Upper lobe of left lung (tissue), 6 donors: ENCODE measurements around the gene HAUS5. TPM values are rescaled to one million over a fixed set of nuclear protein-coding genes. Genes with fewer than 3 reads are reported as not detected.
"Not testable (repeated sequence)": the region's sequence is repeated elsewhere in the genome, so short reads cannot be mapped to it uniquely, and the experiment has no call there.

Experiments
- ATAC-seq, 2 donors: fragments of 200-7000 bp; cut with Tn5 transposase; one replicate each; pipeline ENCODE4 v1.9.1; 2022; ENCODE audit warnings: mild to moderate bottlenecking in 2 of 2, moderate library complexity in 2 of 2; ENCODE audit not compliant: low FRiP score in 2 of 2
- DNase-seq, 2 donors: peaks; one replicate each; pipeline ENCODE4 v3.0.0-alpha.2; 2019 to 2020
- H3K27ac ChIP-seq, 4 donors: fragments of 200-600 bp; sonication (generic); one replicate each; pipeline ENCODE4 v1.5.1; 2016 to 2019
- H3K27me3 ChIP-seq, 4 donors: fragments of 200-600 bp; sonication (generic); one replicate each; pipeline ENCODE4 v1.5.1; 2017 to 2019
- H3K36me3 ChIP-seq, 4 donors: fragments of 200-600 bp; sonication (generic); one replicate each; pipeline ENCODE4 v1.5.1; 2016 to 2019
- H3K4me1 ChIP-seq, 4 donors: fragments of 200-600 bp; sonication (generic); one replicate each; pipeline ENCODE4 v1.5.1; 2018 to 2019
- H3K4me3 ChIP-seq, 4 donors: fragments of 200-600 bp; sonication (generic); one replicate each; pipeline ENCODE4 v1.5.1; 2017 to 2019; ENCODE audit warnings: mild to moderate bottlenecking in 2 of 4, moderate library complexity in 1 of 4
- H3K9me3 ChIP-seq, 4 donors: fragments of 200-600 bp; sonication (generic); one replicate each; pipeline ENCODE4 v1.5.1; 2018 to 2019
- EP300 ChIP-seq, 4 donors: sonication (generic); formaldehyde crosslinking; IDR thresholded peaks; one replicate each; pipeline ENCODE4 v1.5.1; 2017; ENCODE audit warnings: antibody characterized with exemption in 4 of 4, control low read depth in 2 of 4
- POLR2A ChIP-seq, 4 donors: fragments of 450-650 bp; IDR thresholded peaks; one replicate each; pipeline ENCODE4 v1.5.1; 2016 to 2017; ENCODE audit warnings: antibody characterized with exemption in 4 of 4, mild to moderate bottlenecking in 2 of 4
- POLR2AphosphoS5 ChIP-seq, 2 donors: sonication (generic); formaldehyde crosslinking; IDR thresholded peaks; one replicate each; pipeline ENCODE4 v1.5.1; 2017; ENCODE audit warnings: antibody characterized with exemption in 2 of 2
- whole genome bisulfite sequencing, 2 donors: methylation state at CpG; one replicate each; pipeline ENCODE4 v1.1.5; 2017 to 2018; 5-methylcytosine and 5-hydroxymethylcytosine counted together
- total RNA-seq, 6 donors: library from RNA; depleted of rRNA in 4 of 6; stranded (reverse); fragments of >200 nt in 4 of 6; gene quantifications; one replicate each; pipeline versions ENCODE4 v1.1.0 to v1.2.1, GENCODE V29; 2016 to 2021
- TF ChIP-seq, protein P1 (sequence below), 6 experiments: fragments of 450-650 bp in 4 of 6; fragments of 200-600 bp in 2 of 6; sonication (generic) in 2 of 6; IDR thresholded peaks; one replicate each; pipeline ENCODE4 v1.5.1; 2016 to 2019; ENCODE audit warnings: antibody characterized with exemption in 6 of 6
- donor health status: DM: no; HTN: no; CAD: no; lungs with moderate emphysema.
- donor health status: DM: no; HTN: yes; CAD: no; lungs with severe emphysema.

Gene HAUS5
- total RNA-seq, 6 donors from 2014 or later: 5.6 to 32.5 (median 11.3) TPM

DNA sequence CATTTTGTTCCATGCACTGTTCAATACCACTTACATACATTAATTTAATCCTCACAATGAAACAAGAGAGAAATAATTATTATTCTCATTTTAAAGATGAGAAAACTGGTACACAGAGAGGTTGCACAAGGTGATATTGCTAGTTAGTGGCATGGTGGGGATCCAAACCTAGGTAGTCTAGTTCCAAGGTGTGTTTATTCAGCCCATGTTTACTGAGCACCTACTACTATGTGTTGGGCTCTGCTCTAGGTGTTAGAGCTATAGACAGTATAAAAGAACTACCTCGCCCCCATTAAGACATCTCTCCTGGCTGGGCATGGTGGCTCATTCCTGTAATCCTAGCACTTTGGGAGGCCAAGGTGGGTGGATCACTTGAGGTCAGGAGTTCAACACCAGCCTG is 29.8 kb upstream of the HAUS5 start:
- ATAC-seq (no peak), DNase-seq (no peak)
- Histone ChIP-seq H3K27me3 (no peaks in the 10 kb centered on the region), H3K4me3 (no peak overlapping the region), H3K27ac (no peak overlapping the region), H3K4me1 (no peaks in the 10 kb centered on the region), H3K9me3 (no peaks in the 10 kb centered on the region), H3K36me3 (no peaks in the 10 kb centered on the region)
- TF ChIP-seq POLR2A (IDR thresholded peaks at IDR 0.05) (no peak), EP300 (IDR thresholded peaks at IDR 0.05) (no peak), POLR2AphosphoS5 (IDR thresholded peaks at IDR 0.05) (no peak)
- TF ChIP-seq, protein P1, sequence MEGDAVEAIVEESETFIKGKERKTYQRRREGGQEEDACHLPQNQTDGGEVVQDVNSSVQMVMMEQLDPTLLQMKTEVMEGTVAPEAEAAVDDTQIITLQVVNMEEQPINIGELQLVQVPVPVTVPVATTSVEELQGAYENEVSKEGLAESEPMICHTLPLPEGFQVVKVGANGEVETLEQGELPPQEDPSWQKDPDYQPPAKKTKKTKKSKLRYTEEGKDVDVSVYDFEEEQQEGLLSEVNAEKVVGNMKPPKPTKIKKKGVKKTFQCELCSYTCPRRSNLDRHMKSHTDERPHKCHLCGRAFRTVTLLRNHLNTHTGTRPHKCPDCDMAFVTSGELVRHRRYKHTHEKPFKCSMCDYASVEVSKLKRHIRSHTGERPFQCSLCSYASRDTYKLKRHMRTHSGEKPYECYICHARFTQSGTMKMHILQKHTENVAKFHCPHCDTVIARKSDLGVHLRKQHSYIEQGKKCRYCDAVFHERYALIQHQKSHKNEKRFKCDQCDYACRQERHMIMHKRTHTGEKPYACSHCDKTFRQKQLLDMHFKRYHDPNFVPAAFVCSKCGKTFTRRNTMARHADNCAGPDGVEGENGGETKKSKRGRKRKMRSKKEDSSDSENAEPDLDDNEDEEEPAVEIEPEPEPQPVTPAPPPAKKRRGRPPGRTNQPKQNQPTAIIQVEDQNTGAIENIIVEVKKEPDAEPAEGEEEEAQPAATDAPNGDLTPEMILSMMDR (IDR thresholded peaks at IDR 0.05): no peak
- WGBS, 2 donors: 76 to 80% methylated on average over 1 of the region's 1 CpG

DNA sequence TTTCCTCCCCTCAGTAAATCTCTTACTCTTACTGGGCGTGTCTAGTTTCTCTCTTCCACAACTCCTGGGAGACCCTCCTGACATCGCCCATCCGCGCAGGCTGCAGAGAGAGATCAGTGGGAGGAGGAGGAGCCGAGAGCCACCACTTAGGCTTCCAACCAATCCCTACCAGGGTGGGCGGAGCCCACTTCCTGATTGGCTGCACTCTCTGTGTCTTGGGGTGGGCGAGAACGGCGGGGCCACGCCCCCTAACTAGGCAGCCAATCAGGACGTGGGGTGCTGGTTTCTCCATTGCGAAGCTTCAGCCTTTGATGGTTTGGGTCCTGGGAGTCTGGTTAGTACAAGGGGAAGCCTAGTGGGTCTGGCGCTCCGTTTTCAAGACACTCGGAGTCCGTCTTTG is 26.7 kb upstream of the HAUS5 start, which contains the start of gene PMIS2:
Gene PMIS2 (plus strand): TSS at position 326 of the 400 bp plus-strand sequence. CDS start 87 bp downstream, outside the sequence.
- ATAC-seq (no peak), DNase-seq (no peak)
- H3K4me1 ChIP-seq: no peaks in the 10 kb centered on the region
- no peaks in the 10 kb centered on the region for H3K36me3 ChIP-seq
- no peak within 1 kb of the TSS for H3K4me3 ChIP-seq
- TF ChIP-seq POLR2AphosphoS5 (IDR thresholded peaks at IDR 0.05) (no peak), POLR2A (IDR thresholded peaks at IDR 0.05) (no peak), EP300 (IDR thresholded peaks at IDR 0.05) (no peak)
- TF ChIP-seq, protein P1 (IDR thresholded peaks at IDR 0.05): no peak
- H3K9me3 ChIP-seq: no peaks in the 10 kb centered on the region
- no peak within 1 kb of the TSS for H3K27ac ChIP-seq
- no peaks in the 10 kb centered on the region for H3K27me3 ChIP-seq
- 33 to 34% methylated on average over 9 to 16 of the region's 16 CpGs for WGBS, 2 donors

DNA sequence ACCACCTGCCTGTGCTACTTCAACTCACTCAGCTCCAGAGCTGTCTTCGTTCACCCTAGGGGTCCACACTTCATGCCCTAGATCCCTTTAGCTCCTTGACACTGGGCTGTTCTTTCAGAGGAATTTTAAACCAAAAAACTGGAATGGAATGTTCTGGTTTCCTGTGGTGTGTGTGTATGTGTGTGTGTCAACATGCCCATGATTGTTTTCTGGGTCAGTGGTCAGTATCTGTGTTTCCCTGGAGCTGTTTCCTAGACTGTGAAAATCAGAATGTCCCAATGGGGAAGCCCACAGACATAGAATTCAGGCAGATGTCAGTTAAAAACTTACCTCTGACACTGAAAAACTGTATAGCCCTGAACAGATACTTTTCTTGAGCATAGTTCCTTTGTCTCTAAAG is 25.2 kb upstream of the HAUS5 start:
- Histone ChIP-seq H3K27me3 (no peaks in the 10 kb centered on the region), H3K9me3 (no peaks in the 10 kb centered on the region), H3K36me3 (no peaks in the 10 kb centered on the region), H3K27ac (no peak overlapping the region), H3K4me3 (no peak overlapping the region), H3K4me1 (no peaks in the 10 kb centered on the region)
- TF ChIP-seq, protein P1 (IDR thresholded peaks at IDR 0.05): no peak
- TF ChIP-seq POLR2A (IDR thresholded peaks at IDR 0.05) (no peak), POLR2AphosphoS5 (IDR thresholded peaks at IDR 0.05) (no peak), EP300 (IDR thresholded peaks at IDR 0.05) (no peak)
- no peak for ATAC-seq
- 40 to 41% methylated on average over 1 of the region's 1 CpG for WGBS, 2 donors
- no peak for DNase-seq

DNA sequence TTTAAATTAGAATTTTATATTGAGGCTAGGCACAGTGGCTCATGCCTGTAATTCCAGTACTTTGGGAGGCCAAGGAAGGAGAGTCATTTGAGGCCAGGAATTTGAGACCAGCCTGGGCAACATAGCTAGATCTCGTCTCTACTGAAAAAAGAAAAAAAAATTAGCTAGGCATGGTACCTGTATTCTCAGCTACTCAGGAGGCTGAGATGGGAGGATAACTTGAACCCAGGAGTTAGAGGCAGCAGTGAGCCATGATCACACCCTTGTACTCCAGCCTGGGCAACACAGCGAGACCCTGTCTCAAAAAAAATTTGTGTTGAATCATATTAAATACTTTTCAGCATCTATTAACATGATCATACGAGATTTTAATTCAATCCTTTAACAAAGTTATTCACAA is 21.7 kb upstream of the HAUS5 start:
- DNase-seq (no peak), ATAC-seq (no peak)
- TF ChIP-seq, protein P1 (IDR thresholded peaks at IDR 0.05): no peak
- TF ChIP-seq EP300 (IDR thresholded peaks at IDR 0.05): no peak
- no peak for TF ChIP-seq POLR2A (IDR thresholded peaks at IDR 0.05)
- no peak for TF ChIP-seq POLR2AphosphoS5 (IDR thresholded peaks at IDR 0.05)
- H3K36me3 ChIP-seq: no peaks in the 10 kb centered on the region
- H3K4me1 ChIP-seq: no peaks in the 10 kb centered on the region
- H3K27ac ChIP-seq: no peak overlapping the region
- no peaks in the 10 kb centered on the region for H3K27me3 ChIP-seq
- H3K4me3 ChIP-seq: no peak overlapping the region
- H3K9me3 ChIP-seq: no peaks in the 10 kb centered on the region
- WGBS, 2 donors: 86 to 87% methylated on average over 3 of the region's 3 CpGs

DNA sequence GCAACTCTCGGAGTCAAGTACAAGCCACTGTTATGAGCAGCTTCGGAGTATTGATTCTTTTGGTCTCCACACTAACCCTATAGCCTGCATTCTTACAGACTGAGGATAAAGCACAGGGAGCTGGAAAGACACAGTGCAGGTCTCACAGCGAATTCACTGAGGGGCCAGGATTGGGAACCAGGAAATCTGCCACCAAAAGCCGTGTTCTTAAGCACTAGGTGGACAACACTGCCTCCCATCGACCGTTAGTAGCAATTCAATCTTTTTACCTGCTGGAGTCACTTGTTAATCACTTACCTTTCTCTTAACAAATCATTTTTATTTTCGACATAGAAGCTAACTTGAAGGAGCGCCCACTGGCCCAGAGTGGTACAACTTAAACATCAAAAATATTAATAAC is 20.3 kb upstream of the HAUS5 start:
- 27% methylated on average over 8 of the region's 8 CpGs for WGBS, 2 donors
- DNase-seq (no peak), ATAC-seq (no peak)
- TF ChIP-seq, protein P1 (IDR thresholded peaks at IDR 0.05): peak in 4 of 6 experiments; percentile 26 to 47 (median 41)
- no peak for TF ChIP-seq POLR2A (IDR thresholded peaks at IDR 0.05)
- Histone ChIP-seq H3K27ac (no peak overlapping the region), H3K4me1 (no peaks in the 10 kb centered on the region), H3K9me3 (no peaks in the 10 kb centered on the region), H3K27me3 (no peaks in the 10 kb centered on the region), H3K4me3 (no peak overlapping the region), H3K36me3 (no peaks in the 10 kb centered on the region)

DNA sequence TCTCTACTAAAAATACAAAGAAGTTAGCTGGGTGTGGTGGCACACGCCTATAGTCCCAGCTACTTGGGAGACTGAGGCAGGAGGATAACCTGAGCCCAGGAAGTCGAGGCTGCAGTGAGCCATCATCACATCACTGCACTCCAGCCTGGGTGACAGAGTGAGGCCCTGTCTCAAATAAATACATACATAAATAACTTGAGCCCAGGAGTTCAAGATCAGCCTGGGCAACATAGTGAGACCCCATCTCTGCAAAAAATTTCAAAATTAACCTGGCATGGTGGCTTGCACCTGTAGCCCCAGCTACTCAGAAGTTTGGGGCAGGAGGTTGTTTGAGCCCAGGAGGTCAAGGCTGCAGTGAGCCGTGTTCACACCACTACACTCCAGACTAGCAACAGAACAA is 17.5 kb upstream of the HAUS5 start:
- not testable (repeated sequence) for H3K27me3 ChIP-seq, ATAC-seq, H3K27ac ChIP-seq, DNase-seq, H3K4me3 ChIP-seq, H3K4me1 ChIP-seq, H3K9me3 ChIP-seq, H3K36me3 ChIP-seq
- 69 to 85% methylated on average over 3 of the region's 3 CpGs for WGBS, 2 donors
